ENCODE data around the gene KRT2. TPM values are rescaled to one million over a fixed set of nuclear protein-coding genes. Genes with fewer than 3 reads are reported as not detected.

Gene KRT2
- total and polyA plus RNA-seq, 9 of the 15 experiments (the other 6 are each of a cell fraction or from before 2014, with no cell fraction given) = 0.03 to 0.69 (median 0.07) TPM; not detected in 2

- TF ChIP-seq PHF8 (IDR thresholded peaks at IDR 0.05; ENCODE audit: borderline replicate concordance, low read length) (no peak), ZZZ3 (IDR thresholded peaks at IDR 0.05) (no peak), SMARCA4 (IDR thresholded peaks at IDR 0.05) (no peak), ASH1L (IDR thresholded peaks at IDR 0.05; ENCODE audit: borderline replicate concordance, low read depth, partially characterized antibody) (no peak), E2F6 (IDR thresholded peaks at IDR 0.05; ENCODE audit: borderline replicate concordance in 1 of 2, extremely low read depth in 1 of 2, insufficient read depth in 1 of 2, insufficient read length in 1 of 2, low read depth in 1 of 2, low read length in 1 of 2, poor library complexity in 1 of 2, severe bottlenecking in 1 of 2) (no peak), ZNF318 (IDR thresholded peaks at IDR 0.05; ENCODE audit: borderline replicate concordance in 1 of 2, low read depth in 1 of 2) (no peak), OTX1 (CRISPR knock-in tag; IDR thresholded peaks at IDR 0.05) (no peak), SRF (CRISPR knock-in tag; IDR thresholded peaks at IDR 0.05) (no peak), SIN3A (IDR thresholded peaks at IDR 0.05; ENCODE audit: borderline replicate concordance in 2 of 2, control insufficient read depth in 1 of 2, low read depth in 2 of 2, low read length in 2 of 2) (no peak), KAT8 (IDR thresholded peaks at IDR 0.05; ENCODE audit: low read depth) (no peak), RBM14 (IDR thresholded peaks at IDR 0.05; ENCODE audit: borderline replicate concordance, insufficient read depth, low read depth, low read length) (no peak), ZBTB33 (CRISPR knock-in tag; IDR thresholded peaks at IDR 0.05) (no peak), CBFB (CRISPR knock-in tag; IDR thresholded peaks at IDR 0.05) (no peak), ZNF764 (CRISPR knock-in tag; IDR thresholded peaks at IDR 0.05; ENCODE audit: low read depth) (no peak)
These were observed 41.2 kb upstream of the KRT2 start (continued) for GRCh38 chr12:52693261-52693660.

Measured in K562 (cell line).